Neural crest cell (in vitro differentiated cells): ENCODE measurements around the gene LCN9. TPM values are rescaled to one million over a fixed set of nuclear protein-coding genes. Genes with fewer than 3 reads are reported as not detected.

Experiments used
- DNase-seq: peaks from one replicate; pipeline ENCODE4 v3.0.0; 2021; ENCODE audit warnings: low read depth, mixed read lengths, low spot score
- H3K27ac Mint-ChIP-seq: one replicate; pipeline ENCODE4 v1.8.0; 2021; ENCODE audit warnings: mild to moderate bottlenecking, mixed read lengths; ENCODE audit not compliant: unreplicated experiment
- H3K27me3 Mint-ChIP-seq: 2 replicates; pipeline ENCODE4 v1.8.0; 2021; ENCODE audit warnings: low read depth, mild to moderate bottlenecking, mixed read lengths
- H3K36me3 Mint-ChIP-seq: 2 replicates; pipeline ENCODE4 v1.8.0; 2021; ENCODE audit warnings: low read depth, mild to moderate bottlenecking, mixed read lengths
- H3K4me1 Mint-ChIP-seq: 2 replicates; pipeline ENCODE4 v1.8.0; 2021; ENCODE audit warnings: mixed read lengths
- H3K4me3 Mint-ChIP-seq: one replicate; pipeline ENCODE4 v1.8.0; 2021; ENCODE audit warnings: mild to moderate bottlenecking, mixed read lengths
- H3K9me3 Mint-ChIP-seq: 2 replicates; pipeline ENCODE4 v1.8.0; 2021; ENCODE audit warnings: mixed read lengths
- CTCF ChIP-seq: fragments of 200-600 bp; sonication (generic); conservative IDR thresholded peaks from 2 replicates; pipeline ENCODE4 v1.5.0; 2021; ENCODE audit warnings: antibody characterized with exemption, mild to moderate bottlenecking
- total RNA-seq: library from RNA; stranded (reverse); gene quantifications from 2 replicates; pipeline ENCODE4 v1.2.1, GENCODE V29; 2021

Gene LCN9
- total RNA-seq, 1 donor from 2014 or later, result 0.30 TPM

GRCh38 chr9:135661816-135662560 is 1.1 kb upstream of the LCN9 start:
- Mint-ChIP-seq H3K36me3 (no peaks in the 10 kb centered on the region), H3K4me1 (peaks cover 8% of the 10 kb centered on the region), H3K9me3 (no peaks in the 10 kb centered on the region), H3K27ac (no peak overlapping the region), H3K4me3 (no peak overlapping the region), H3K27me3 (no peaks in the 10 kb centered on the region)
- no peak for TF ChIP-seq CTCF
- no peak for DNase-seq

- no peak overlapping the region for H3K27ac Mint-ChIP-seq
- no peaks in the 10 kb centered on the region for H3K36me3 Mint-ChIP-seq
- no peaks in the 10 kb centered on the region for H3K9me3 Mint-ChIP-seq
- no peak for DNase-seq
- peaks cover 8% of the 10 kb centered on the region for H3K4me1 Mint-ChIP-seq
- H3K4me3 Mint-ChIP-seq, result no peak overlapping the region
- no peaks in the 10 kb centered on the region for H3K27me3 Mint-ChIP-seq
- no peak for TF ChIP-seq CTCF
Measured at GRCh38 chr9:135663451-135663770, 302 bp downstream of the LCN9 start.

GRCh38 chr9:135663857-135664256 is 748 bp downstream of the LCN9 start:
- Mint-ChIP-seq H3K36me3 (no peaks in the 10 kb centered on the region), H3K27ac (no peak overlapping the region), H3K27me3 (no peaks in the 10 kb centered on the region), H3K4me3 (no peak overlapping the region), H3K4me1 (peaks cover 8% of the 10 kb centered on the region), H3K9me3 (no peaks in the 10 kb centered on the region)
- no peak for DNase-seq
- no peak for TF ChIP-seq CTCF

GRCh38 chr9:135664266-135664665 is 1.2 kb downstream of the LCN9 start:
- no peak for DNase-seq
- Mint-ChIP-seq H3K4me3 (no peak overlapping the region), H3K27ac (no peak overlapping the region)

GRCh38 chr9:135664801-135665794 is 2.0 kb downstream of the LCN9 start:
- Mint-ChIP-seq H3K36me3 (no peaks in the 10 kb centered on the region), H3K4me3 (no peak overlapping the region), H3K9me3 (no peaks in the 10 kb centered on the region), H3K27ac (no peak overlapping the region), H3K27me3 (no peaks in the 10 kb centered on the region), H3K4me1 (peaks cover 8% of the 10 kb centered on the region)
- no peak for DNase-seq
- no peak for TF ChIP-seq CTCF

More at GRCh38 chr9:135664266-135664665, 1.2 kb downstream of the LCN9 start:
- TF ChIP-seq CTCF, result no peak
- Mint-ChIP-seq H3K4me1 (peaks cover 8% of the 10 kb centered on the region), H3K9me3 (no peaks in the 10 kb centered on the region), H3K36me3 (no peaks in the 10 kb centered on the region), H3K27me3 (no peaks in the 10 kb centered on the region)
